SK-N-SH (cell line): Measurements from ENCODE around the gene PTPRG. TPM values are rescaled to one million over a fixed set of nuclear protein-coding genes. Genes with fewer than 3 reads are reported as not detected.

ENCODE experiments used
- CTCF ChIA-PET: fragments of 300-600, 350-600 bp; formaldehyde crosslinking; extraction: SDS; loops from one replicate; lab custom pipeline; 2021; lab: Yijun Ruan, JAX
- POLR2A ChIA-PET: fragments of 350-600 bp; sonication (Branson Sonifier 250); formaldehyde crosslinking; extraction: SDS; loops from one replicate; lab custom pipeline; 2020; ENCODE audit warnings: antibody characterized with exemption, inconsistent platforms; lab: Yijun Ruan, JAX
- DNase-seq: peaks from one replicate; pipeline ENCODE4 v3.0.0; 2012
- H2AFZ ChIP-seq: fragments of 200-600 bp; sonication (generic); 2 replicates; pipeline ENCODE4 v1.8.1; 2016; ENCODE audit warnings: antibody characterized with exemption, mild to moderate bottlenecking, low read depth
- H3F3A ChIP-seq: fragments of 200-600 bp; sonication (generic); replicated peaks from 2 replicates; pipeline ENCODE3; 2016; ENCODE audit warnings: antibody characterized with exemption, mild to moderate bottlenecking; ENCODE audit not compliant: insufficient read depth
- H3K27ac ChIP-seq, 2 experiments: fragments of 200-500 bp in 1 of 2; fragments of 200-600 bp in 1 of 2; sonication (Bioruptor generic) in 1 of 2; sonication (generic), shearing (Covaris generic) in 1 of 2; 2 replicates each; pipeline versions ENCODE4 v1.5.1 to v1.6.1; 2014 to 2016; ENCODE audit warnings: low read depth in 2 of 2, inconsistent platforms in 1 of 2, low read length in 1 of 2, mild to moderate bottlenecking in 1 of 2, mixed read lengths in 1 of 2
- H3K27me3 ChIP-seq: fragments of 200-600 bp; sonication (generic), shearing (Covaris generic); 2 replicates; pipeline ENCODE4 v1.6.1; 2016; ENCODE audit warnings: mixed run types; ENCODE audit not compliant: insufficient read depth
- H3K36me3 ChIP-seq, 2 experiments: fragments of 200-500 bp in 1 of 2; fragments of 200-600 bp in 1 of 2; sonication (Bioruptor generic) in 1 of 2; sonication (generic) in 1 of 2; replicated peaks in 1 of 2; 2 replicates each; pipeline versions ENCODE3 to v1.5.1; 2014 to 2016; ENCODE audit warnings: low read length in 1 of 2, mild to moderate bottlenecking in 1 of 2; ENCODE audit not compliant: insufficient read depth in 2 of 2, control insufficient read depth in 1 of 2
- H3K4me1 ChIP-seq, 2 experiments: fragments of 200-500 bp in 1 of 2; fragments of 200-600 bp in 1 of 2; sonication (Bioruptor generic) in 1 of 2; sonication (generic), shearing (Covaris generic) in 1 of 2; 2 replicates each; pipeline versions ENCODE4 v1.5.1 to v1.6.1; 2014 to 2016; ENCODE audit warnings: low read depth in 1 of 2, low read length in 1 of 2, mixed run types in 1 of 2; ENCODE audit not compliant: insufficient read depth in 2 of 2, control insufficient read depth in 1 of 2
- H3K4me2 ChIP-seq: fragments of 200-600 bp; sonication (generic), shearing (Covaris generic); 2 replicates; pipeline ENCODE4 v1.6.1; 2017; ENCODE audit warnings: mixed run types
- H3K4me3 ChIP-seq, 2 experiments: fragments of 200-500 bp in 1 of 2; fragments of 200-600 bp in 1 of 2; sonication (Bioruptor generic) in 1 of 2; sonication (generic), shearing (Covaris generic) in 1 of 2; 2 replicates each; pipeline versions ENCODE4 v1.5.1 to v1.8.1; 2014 to 2016; ENCODE audit warnings: low read depth in 2 of 2, inconsistent platforms in 1 of 2, low read length in 1 of 2, mild to moderate bottlenecking in 1 of 2, mixed read lengths in 1 of 2, moderate library complexity in 1 of 2
- H3K79me2 ChIP-seq: fragments of 200-600 bp; sonication (generic); 2 replicates; pipeline ENCODE4 v1.8.1; 2017; ENCODE audit warnings: mild to moderate bottlenecking; ENCODE audit not compliant: insufficient read depth
- H3K9ac ChIP-seq: fragments of 200-600 bp; sonication (generic); 2 replicates; pipeline ENCODE4 v1.6.1; 2017; ENCODE audit warnings: mixed run types
- H3K9me2 ChIP-seq: fragments of 200-600 bp; sonication (generic); 2 replicates; pipeline ENCODE4 v1.6.1; 2017; ENCODE audit warnings: mixed run types
- H3K9me3 ChIP-seq: fragments of 200-600 bp; sonication (generic); 2 replicates; pipeline ENCODE4 v1.6.1; 2017; ENCODE audit warnings: mixed run types, mild to moderate bottlenecking, moderate library complexity
- H4K20me1 ChIP-seq: fragments of 200-600 bp; sonication (generic); 2 replicates; pipeline ENCODE4 v1.6.1; 2017; ENCODE audit warnings: mild to moderate bottlenecking, mixed run types; ENCODE audit not compliant: insufficient read depth
- CHD2 ChIP-seq: fragments of 150-350 bp; IDR thresholded peaks from 2 replicates; pipeline ENCODE4 v1.6.1; 2018; ENCODE audit warnings: low read length; ENCODE audit not compliant: partially characterized antibody
- ELF1 ChIP-seq: IDR thresholded peaks from 2 replicates; pipeline ENCODE4 v1.4.0; 2012
- EP300 ChIP-seq, 2 experiments: IDR thresholded peaks; 2 replicates each; pipeline versions ENCODE4 v1.4.0 to v1.6.1; 2012; ENCODE audit warnings: borderline replicate concordance in 1 of 2, low read depth in 1 of 2, low read length in 1 of 2
- FOXJ3 ChIP-seq: sonication (generic); formaldehyde crosslinking; IDR thresholded peaks from 2 replicates; pipeline ENCODE4 v1.5.1; 2020; ENCODE audit warnings: mild to moderate bottlenecking, missing genetic modification reagents
- GABPA ChIP-seq: IDR thresholded peaks from 2 replicates; pipeline ENCODE4 v1.4.0; 2012; ENCODE audit warnings: low read depth, mild to moderate bottlenecking
- JUND ChIP-seq: IDR thresholded peaks from 2 replicates; pipeline ENCODE4 v1.4.0; 2012
- MAX ChIP-seq: IDR thresholded peaks from 2 replicates; pipeline ENCODE4 v1.4.0; 2012; ENCODE audit warnings: low read depth
- MXI1 ChIP-seq: IDR thresholded peaks from 2 replicates; pipeline ENCODE4 v1.6.1; 2012; ENCODE audit warnings: mild to moderate bottlenecking, low read depth, low read length, improper control_type of control experiment
- NFIC ChIP-seq: IDR thresholded peaks from 2 replicates; pipeline ENCODE4 v1.4.0; 2012; ENCODE audit warnings: borderline replicate concordance
- NRF1 ChIP-seq: IDR thresholded peaks from 2 replicates; pipeline ENCODE4 v1.6.1; 2012; ENCODE audit warnings: low read depth, mild to moderate bottlenecking, low read length
- PBX3 ChIP-seq: IDR thresholded peaks from 2 replicates; pipeline ENCODE4; 2012
- POLR2AphosphoS5 ChIP-seq: IDR thresholded peaks from 2 replicates; pipeline ENCODE4 v1.6.1; 2012; ENCODE audit warnings: low read depth, low read length
- RFX5 ChIP-seq: IDR thresholded peaks from 2 replicates; pipeline ENCODE4 v1.6.1; 2012; ENCODE audit warnings: mild to moderate bottlenecking, improper control_type of control experiment, low read length
- TCF12 ChIP-seq: IDR thresholded peaks from 2 replicates; pipeline ENCODE4 v1.4.0; 2012
- USF2 ChIP-seq: fragments of 150-350 bp; IDR thresholded peaks from 2 replicates; pipeline ENCODE4 v1.6.1; 2017; ENCODE audit warnings: antibody characterized with exemption, low read length, low read depth, borderline replicate concordance
- YY1 ChIP-seq: IDR thresholded peaks from 2 replicates; pipeline ENCODE4 v1.4.0; 2012; ENCODE audit warnings: low read depth, mild to moderate bottlenecking
- WGBS: methylation state at CpG from one replicate; pipeline ENCODE4 v1.1.6; 2017; ENCODE audit warnings: low lambda C conversion rate; 5-methylcytosine and 5-hydroxymethylcytosine counted together
- polyA plus RNA-seq, 3 experiments: library from polyadenylated mRNA; depleted of rRNA; stranded (reverse); fragments of >200 nt; gene quantifications; 2 replicates each; pipeline ENCODE4 v1.2.3, GENCODE V29; 2012

PTPRG gene
- polyA plus RNA-seq, 1 of the 3 experiments (the other 2 are of a cell fraction) = 14.1 TPM

GRCh38 chr3:61848885-61849284 lies 287.5 kb downstream of the PTPRG start:
- Histone ChIP-seq H3K9ac (no peak overlapping the region), H2AFZ (no peak overlapping the region), H3K36me3 (no peaks in the 10 kb centered on the region), H3K4me1 (peaks cover 0 to 10% of the 10 kb centered on the region in 2 experiments), H3K9me3 (no peaks in the 10 kb centered on the region), H3K79me2 (peaks cover 17% of the 10 kb centered on the region), H3K9me2 (no peaks in the 10 kb centered on the region), H3K4me3 (no peak overlapping the region), H3K4me2 (peak overlapping the region; percentile 43; the same call in 1 of the 2 replicates), H3K27me3 (no peaks in the 10 kb centered on the region), H3F3A (peaks cover 6% of the 10 kb centered on the region), H4K20me1 (no peaks in the 10 kb centered on the region), H3K27ac (peak overlapping the region; percentile 47 to 58)
- no peak for DNase-seq
- ChIA-PET POLR2A (no interaction called here), CTCF (interaction anchor here (1.6 kb wide), 1 partner anchor 9 kb away, joined by 11 read pairs; no protein-coding TSS in a partner anchor)
- peak in 1 of 2 experiments; percentile 45; a peak in 1 of 4 replicates for TF ChIP-seq EP300 (IDR thresholded peaks at IDR 0.05; ENCODE audit: borderline replicate concordance in 1 of 2, low read depth in 1 of 2, low read length in 1 of 2)
- peak; percentile 57 for TF ChIP-seq NFIC
- TF ChIP-seq CHD2 = no peak
- TF ChIP-seq PBX3 = peak; percentile 42
- TF ChIP-seq TCF12 = peak; percentile 46; the same call in 1 of the 2 replicates
- TF ChIP-seq YY1 = no peak
- WGBS = 25% methylated on average over 3 of the region's 3 CpGs

- DNase-seq = no peak
- H3K27ac ChIP-seq = no peak overlapping the region
- no peaks in the 10 kb centered on the region for H3K9me2 ChIP-seq
- H2AFZ ChIP-seq = no peak overlapping the region
- H3K9me3 ChIP-seq = no peaks in the 10 kb centered on the region
- 71% methylated on average over 2 of the region's 2 CpGs for WGBS
- POLR2A ChIA-PET = no interaction called here
- H3K36me3 ChIP-seq = no peaks in the 10 kb centered on the region
- CTCF ChIA-PET = interaction anchor here (1.0 kb wide), 3 partner anchors 83 to 335 kb away, joined by 3 read pairs; no protein-coding TSS in a partner anchor
- no peaks in the 10 kb centered on the region for H3F3A ChIP-seq
- H3K4me2 ChIP-seq = no peak overlapping the region
- no peaks in the 10 kb centered on the region for H3K4me1 ChIP-seq
- H4K20me1 ChIP-seq = no peaks in the 10 kb centered on the region
- H3K9ac ChIP-seq = no peak overlapping the region
- peaks cover 17% of the 10 kb centered on the region for H3K79me2 ChIP-seq
- no peak for TF ChIP-seq FOXJ3
- no peak for TF ChIP-seq NRF1
- TF ChIP-seq ELF1 = no peak
- no peaks in the 10 kb centered on the region for H3K27me3 ChIP-seq
- H3K4me3 ChIP-seq = no peak overlapping the region
Observed at GRCh38 chr3:61853912-61854311, 292.5 kb downstream of the PTPRG start.

GRCh38 chr3:61855211-61855610 lies 293.8 kb downstream of the PTPRG start:
- POLR2A ChIA-PET = no interaction called here
- H3K9me3 ChIP-seq = peaks cover 7% of the 10 kb centered on the region; the same call in 1 of the 2 replicates
- no peak overlapping the region for H2AFZ ChIP-seq
- H3K79me2 ChIP-seq = peaks cover 17% of the 10 kb centered on the region
- H3K27ac ChIP-seq = no peak overlapping the region
- no peaks in the 10 kb centered on the region for H3K4me1 ChIP-seq
- TF ChIP-seq USF2 = no peak
- no peak for TF ChIP-seq MXI1
- no peak for TF ChIP-seq MAX
- TF ChIP-seq GABPA = no peak
- TF ChIP-seq POLR2AphosphoS5 = no peak
- no peak for TF ChIP-seq JUND
- TF ChIP-seq ELF1 = no peak
- no peak for TF ChIP-seq RFX5
- no peaks in the 10 kb centered on the region for H3K9me2 ChIP-seq
- H4K20me1 ChIP-seq = no peaks in the 10 kb centered on the region
- no peaks in the 10 kb centered on the region for H3K27me3 ChIP-seq
- no peaks in the 10 kb centered on the region for H3K36me3 ChIP-seq
- H3K9ac ChIP-seq = no peak overlapping the region
- no peaks in the 10 kb centered on the region for H3F3A ChIP-seq
- no peak overlapping the region for H3K4me3 ChIP-seq
- CTCF ChIA-PET = interaction anchor here (1.1 to 5.0 kb wide), 3 partner anchors 40 to 331 kb away, joined by 3 to 102 read pairs (median 5); no protein-coding TSS in a partner anchor
- 100% methylated on average over 1 of the region's 1 CpG for WGBS
- no peak for DNase-seq
- H3K4me2 ChIP-seq = no peak overlapping the region
